HG02678 (cell line): ENCODE data around the gene MCIDAS.

ENCODE experiments used
- ATAC-seq: cut with Tn5 transposase; IDR thresholded peaks from one replicate; pipeline ENCODE4 v1.9.1; 2021; ENCODE audit warnings: mild to moderate bottlenecking, moderate library complexity; ENCODE audit not compliant: unreplicated experiment

Gene MCIDAS

DNA sequence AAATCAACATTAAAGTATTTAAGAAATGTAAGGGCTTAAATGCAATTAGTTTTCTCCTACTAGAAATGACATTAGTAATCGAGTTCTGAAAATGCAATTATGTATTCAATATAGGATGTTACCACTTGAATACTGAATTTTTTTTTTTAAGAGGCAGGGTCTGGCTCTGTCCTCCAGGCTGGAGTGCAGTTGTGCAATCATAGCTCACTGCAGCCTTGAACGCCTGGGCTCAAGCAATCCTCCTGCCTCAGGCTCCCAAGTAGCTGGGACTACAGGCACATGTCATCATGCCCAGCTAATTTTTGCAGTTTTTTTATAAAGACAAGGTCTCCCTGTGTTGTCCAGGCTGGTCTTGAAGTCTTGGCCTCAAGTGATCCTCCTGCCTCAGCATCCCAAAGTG, 55.6 kb downstream of the MCIDAS start:
- ATAC-seq = no peak
